Osteoblast (primary cell): Measurements from ENCODE around the gene CTDSPL2. TPM values are rescaled to one million over a fixed set of nuclear protein-coding genes. Genes with fewer than 3 reads are reported as not detected.

ENCODE experiments used
- DNase-seq: peaks from one replicate; pipeline ENCODE4 v3.0.0; 2011; ENCODE audit warnings: low spot score, mixed read lengths; ENCODE audit not compliant: insufficient read length; ENCODE audit errors: missing footprints
- H2AFZ ChIP-seq: 2 replicates; pipeline ENCODE4 v1.6.0; 2011; ENCODE audit warnings: mild to moderate bottlenecking, low read length
- H3K27ac ChIP-seq: 2 replicates; pipeline ENCODE4 v1.5.1; 2011; ENCODE audit warnings: mild to moderate bottlenecking, low read depth, low read length, moderate library complexity
- H3K27me3 ChIP-seq: 2 replicates; pipeline ENCODE4 v1.6.0; 2012; ENCODE audit warnings: mild to moderate bottlenecking, control low read depth, inconsistent platforms, low read length, moderate library complexity; ENCODE audit not compliant: insufficient read depth
- H3K36me3 ChIP-seq: 2 replicates; pipeline ENCODE4 v1.5.1; 2011; ENCODE audit warnings: mild to moderate bottlenecking, low read length, control low read depth, moderate library complexity; ENCODE audit not compliant: insufficient read depth
- H3K4me1 ChIP-seq: 2 replicates; pipeline ENCODE4 v1.5.1; 2011; ENCODE audit warnings: mild to moderate bottlenecking, low read length, control low read depth, moderate library complexity; ENCODE audit not compliant: insufficient read depth
- H3K4me2 ChIP-seq: 2 replicates; pipeline ENCODE4 v1.6.0; 2011; ENCODE audit warnings: mild to moderate bottlenecking, low read length; ENCODE audit not compliant: insufficient read depth
- H3K4me3 ChIP-seq: fragments of 200-600 bp; sonication (generic); 3 replicates; pipeline ENCODE4 v1.5.1; 2012; ENCODE audit warnings: mild to moderate bottlenecking, low read length, inconsistent platforms; ENCODE audit not compliant: insufficient read depth
- H3K79me2 ChIP-seq: 2 replicates; pipeline ENCODE4 v1.6.0; 2012; ENCODE audit warnings: mild to moderate bottlenecking, low read length, control low read depth, inconsistent platforms; ENCODE audit not compliant: insufficient read depth
- H3K9me3 ChIP-seq: 2 replicates; pipeline ENCODE4 v1.5.1; 2011; ENCODE audit warnings: low read depth, low read length, control low read depth
- H4K20me1 ChIP-seq: 2 replicates; pipeline ENCODE4 v1.6.0; 2012; ENCODE audit warnings: mild to moderate bottlenecking, low read length, control low read depth; ENCODE audit not compliant: insufficient read depth
- total RNA-seq: library from RNA; depleted of rRNA; stranded (reverse); fragments of >200 nt; gene quantifications from 2 replicates; pipeline ENCODE4 v1.2.3, GENCODE V29; 2012
- TF ChIP-seq, protein P1 (sequence below): IDR thresholded peaks from 2 replicates; pipeline ENCODE4 v1.5.1; 2011; ENCODE audit warnings: mild to moderate bottlenecking, low read depth, low read length, moderate library complexity; ENCODE audit errors: extremely low read depth

CTDSPL2 gene
- total RNA-seq, 1 donor = 75.3 TPM

DNA sequence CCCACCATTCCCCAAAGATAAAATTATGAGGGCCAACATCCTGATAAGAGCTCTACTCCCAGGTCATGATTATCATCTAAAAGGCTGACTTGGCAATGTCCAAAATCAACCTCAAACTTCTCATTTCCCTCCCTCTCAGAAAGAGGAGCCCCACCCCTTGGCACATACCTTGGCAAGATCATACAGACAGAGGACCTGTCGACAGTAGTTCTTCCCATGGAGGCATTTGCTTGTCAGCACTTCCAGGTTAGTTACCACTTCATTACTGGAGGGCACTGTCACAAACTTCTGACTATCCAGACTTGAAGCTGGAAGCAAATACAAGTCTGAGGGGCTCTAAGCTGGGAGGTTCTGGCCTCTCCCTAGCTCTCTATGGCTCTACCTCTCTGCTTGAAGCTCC is 147.3 kb downstream of the CTDSPL2 start:
- H3K27ac ChIP-seq = no peak overlapping the region
- peaks cover 3% of the 10 kb centered on the region for H3K79me2 ChIP-seq
- H3K4me2 ChIP-seq = no peak overlapping the region
- no peak for DNase-seq
- H3K9me3 ChIP-seq = no peaks in the 10 kb centered on the region
- no peaks in the 10 kb centered on the region for H3K27me3 ChIP-seq
- TF ChIP-seq, protein P1, sequence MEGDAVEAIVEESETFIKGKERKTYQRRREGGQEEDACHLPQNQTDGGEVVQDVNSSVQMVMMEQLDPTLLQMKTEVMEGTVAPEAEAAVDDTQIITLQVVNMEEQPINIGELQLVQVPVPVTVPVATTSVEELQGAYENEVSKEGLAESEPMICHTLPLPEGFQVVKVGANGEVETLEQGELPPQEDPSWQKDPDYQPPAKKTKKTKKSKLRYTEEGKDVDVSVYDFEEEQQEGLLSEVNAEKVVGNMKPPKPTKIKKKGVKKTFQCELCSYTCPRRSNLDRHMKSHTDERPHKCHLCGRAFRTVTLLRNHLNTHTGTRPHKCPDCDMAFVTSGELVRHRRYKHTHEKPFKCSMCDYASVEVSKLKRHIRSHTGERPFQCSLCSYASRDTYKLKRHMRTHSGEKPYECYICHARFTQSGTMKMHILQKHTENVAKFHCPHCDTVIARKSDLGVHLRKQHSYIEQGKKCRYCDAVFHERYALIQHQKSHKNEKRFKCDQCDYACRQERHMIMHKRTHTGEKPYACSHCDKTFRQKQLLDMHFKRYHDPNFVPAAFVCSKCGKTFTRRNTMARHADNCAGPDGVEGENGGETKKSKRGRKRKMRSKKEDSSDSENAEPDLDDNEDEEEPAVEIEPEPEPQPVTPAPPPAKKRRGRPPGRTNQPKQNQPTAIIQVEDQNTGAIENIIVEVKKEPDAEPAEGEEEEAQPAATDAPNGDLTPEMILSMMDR = no peak
- peaks cover 18% of the 10 kb centered on the region for H3K36me3 ChIP-seq
- no peaks in the 10 kb centered on the region for H4K20me1 ChIP-seq
- H3K4me3 ChIP-seq = no peak overlapping the region
- H3K4me1 ChIP-seq = no peaks in the 10 kb centered on the region
- H2AFZ ChIP-seq = no peak overlapping the region

Other genes with a start within 250 kb of the CTDSPL2 start
- 3.3 and 3.5 TPM in 2 replicates for gene FRMD5, start 232.4 kb upstream of the CTDSPL2 start, total RNA-seq
- gene GOLM2, start 138.9 kb upstream of the CTDSPL2 start, total RNA-seq = 170 and 193 TPM in 2 replicates
- 36.2 and 39.2 TPM in 2 replicates for gene EIF3J, start 109.5 kb downstream of the CTDSPL2 start, total RNA-seq
- gene SPG11, start 236.0 kb downstream of the CTDSPL2 start, total RNA-seq = 83.7 and 95.9 TPM in 2 replicates